HG02852 (cell line): ENCODE results near the gene ZYX.
A peak's percentile ranks its signal among the peaks of the same experiment; 100 is the strongest.
"Not testable (repeated sequence)": the region's sequence is repeated elsewhere in the genome, so short reads cannot be mapped to it uniquely, and the experiment has no call there.

Source experiments
- ATAC-seq: cut with Tn5 transposase; IDR thresholded peaks from one replicate; pipeline ENCODE4 v1.9.1; 2021; ENCODE audit warnings: mild to moderate bottlenecking, moderate library complexity; ENCODE audit not compliant: unreplicated experiment

ZYX gene

DNA sequence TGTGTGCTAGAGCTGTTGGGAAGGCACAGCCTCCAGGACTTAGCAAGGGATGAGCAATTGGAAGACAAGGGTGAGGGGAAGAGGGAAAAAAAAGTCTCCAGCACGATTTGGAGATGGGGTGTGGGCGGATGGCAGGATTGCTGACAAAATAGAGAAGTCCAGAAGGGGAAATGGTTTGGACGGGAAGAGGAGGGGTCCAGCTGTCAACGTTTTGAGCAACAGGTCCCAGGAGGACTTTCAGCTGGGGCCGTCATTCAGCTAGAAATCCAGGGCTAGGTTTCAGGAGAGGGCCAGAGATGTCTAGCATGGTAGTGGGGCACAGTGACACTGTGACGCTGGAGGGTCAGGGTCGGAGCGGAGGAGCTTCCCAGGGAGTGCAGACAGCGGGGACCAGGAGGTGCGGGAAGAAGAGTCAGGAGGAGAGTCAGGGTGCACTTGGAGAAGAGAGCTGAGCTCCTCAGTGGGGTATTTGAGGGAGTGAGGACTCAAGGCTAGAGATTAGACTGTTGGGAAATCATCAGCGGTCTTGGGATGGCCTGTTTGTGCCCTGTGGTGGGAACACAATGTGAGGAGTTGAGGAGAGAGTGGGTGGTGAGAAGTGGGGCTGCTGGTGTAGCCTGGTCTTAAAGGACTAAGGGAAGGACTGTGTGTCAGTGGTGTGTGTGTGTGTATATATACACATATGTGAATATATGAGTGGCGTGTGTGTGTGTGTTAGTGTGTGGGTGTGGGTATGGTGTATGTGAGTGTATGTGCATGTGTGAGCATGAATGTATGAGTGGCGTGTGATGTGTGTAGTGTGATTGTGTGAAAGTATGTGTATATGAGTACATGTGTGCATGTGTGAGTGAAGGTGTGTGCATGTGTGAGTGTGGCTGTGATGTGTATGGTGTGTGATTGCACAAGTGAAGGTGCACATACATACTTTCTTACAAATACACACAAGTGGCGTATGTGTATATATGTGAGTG, 3.8 kb downstream of the ZYX start:
- ATAC-seq: no peak

DNA sequence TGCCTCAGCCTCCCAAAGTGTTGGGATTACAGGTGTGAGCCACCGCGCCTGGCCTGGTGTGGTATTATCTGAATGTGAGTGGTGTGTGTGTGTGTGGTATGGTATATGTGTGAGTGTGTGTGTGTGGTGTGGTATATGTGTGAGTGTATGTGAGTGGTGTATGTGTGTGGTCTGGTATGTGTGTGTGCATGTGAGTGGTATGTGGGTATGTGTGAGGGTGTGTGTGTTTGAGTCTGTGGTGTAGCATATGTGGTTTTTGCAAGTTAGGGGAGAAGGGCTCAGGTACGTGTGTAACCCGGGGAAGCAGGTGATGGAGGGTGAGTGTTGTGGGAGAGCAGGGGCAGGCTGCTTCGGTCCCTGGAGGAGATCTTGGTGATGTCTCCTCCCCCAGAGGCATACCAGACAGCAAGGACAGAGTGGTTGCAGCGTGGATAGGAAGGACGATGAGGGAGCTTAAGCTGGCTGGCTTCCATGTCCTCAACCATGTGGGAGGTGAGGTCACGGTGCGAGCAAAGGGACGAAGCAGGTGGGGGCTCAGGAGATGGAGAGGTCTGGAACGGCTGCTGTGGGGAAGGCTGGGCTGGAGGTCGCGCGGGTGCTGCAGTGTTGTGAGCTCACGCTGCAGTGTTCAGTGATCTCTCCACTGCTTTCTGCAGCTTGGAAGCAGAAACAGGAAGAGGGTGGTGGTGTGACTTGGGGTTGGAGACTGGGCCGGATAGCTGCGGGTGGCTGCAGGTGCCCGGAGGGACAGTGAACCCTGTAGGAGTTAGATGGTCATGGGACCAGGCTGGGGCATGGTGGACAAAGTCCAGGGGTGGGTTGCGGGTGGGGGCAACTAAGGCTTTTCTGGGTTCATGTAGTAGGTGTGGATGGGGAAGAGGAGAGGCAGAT, 5.0 kb downstream of the ZYX start:
- peak; percentile 36 for ATAC-seq

DNA sequence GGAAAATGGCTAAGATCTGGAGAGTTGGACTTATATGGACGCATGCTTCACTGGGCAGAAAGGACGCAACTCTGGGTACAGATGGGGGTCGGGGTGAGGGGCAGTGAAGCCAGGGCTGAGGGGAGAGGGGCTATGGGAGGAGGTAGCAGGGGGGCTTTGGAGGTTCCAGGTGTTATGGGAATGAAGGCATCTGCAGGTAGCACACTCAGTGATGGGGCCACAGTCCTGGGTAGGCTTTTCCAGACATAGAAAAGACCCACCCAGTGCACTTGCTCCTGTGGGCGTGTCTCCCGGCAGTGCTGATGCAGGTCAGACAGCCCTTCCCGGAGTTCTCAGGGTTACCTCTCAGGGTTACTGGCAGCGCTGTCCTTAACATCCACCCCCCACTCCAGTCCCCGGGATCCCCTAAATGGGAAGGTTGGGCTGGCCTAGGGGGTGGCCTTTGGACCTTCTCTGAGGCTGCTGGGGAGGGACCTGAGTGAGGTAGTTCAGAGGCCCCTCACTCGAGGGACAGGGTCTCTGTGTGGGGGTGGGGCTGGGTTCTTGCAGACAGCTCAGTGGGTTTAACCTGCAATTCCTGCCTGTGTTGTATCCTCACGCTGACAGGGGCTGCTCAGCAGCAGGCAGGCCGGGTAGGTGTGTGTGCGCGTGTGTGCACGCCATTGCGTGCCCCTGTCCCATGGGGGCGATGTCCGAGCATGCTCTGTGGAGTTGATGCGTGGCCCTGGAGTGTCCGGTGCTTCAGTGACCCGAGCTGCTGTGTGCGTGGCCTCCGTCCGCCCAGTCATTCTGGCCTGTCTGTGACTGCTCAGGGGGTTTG, 6.2 kb downstream of the ZYX start:
- ATAC-seq: no peak

DNA sequence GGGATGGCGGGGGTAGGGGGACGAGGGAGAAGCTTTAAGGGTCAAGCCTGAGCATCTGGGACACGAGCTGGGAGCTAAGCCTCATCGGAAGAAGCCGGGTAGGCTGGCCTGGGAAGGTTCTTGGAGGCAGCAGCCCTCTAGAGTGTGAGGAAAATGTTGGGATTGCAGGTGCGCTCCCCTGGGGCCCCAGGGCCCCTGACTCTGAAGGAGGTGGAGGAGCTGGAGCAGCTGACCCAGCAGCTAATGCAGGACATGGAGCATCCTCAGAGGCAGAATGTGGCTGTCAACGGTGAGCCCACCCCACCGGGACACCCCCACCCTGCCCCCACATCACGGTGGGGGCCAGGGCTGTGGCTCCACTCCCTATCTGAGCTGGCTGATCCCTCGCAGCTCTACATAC, 6.9 kb downstream of the ZYX start:
- no peak for ATAC-seq

DNA sequence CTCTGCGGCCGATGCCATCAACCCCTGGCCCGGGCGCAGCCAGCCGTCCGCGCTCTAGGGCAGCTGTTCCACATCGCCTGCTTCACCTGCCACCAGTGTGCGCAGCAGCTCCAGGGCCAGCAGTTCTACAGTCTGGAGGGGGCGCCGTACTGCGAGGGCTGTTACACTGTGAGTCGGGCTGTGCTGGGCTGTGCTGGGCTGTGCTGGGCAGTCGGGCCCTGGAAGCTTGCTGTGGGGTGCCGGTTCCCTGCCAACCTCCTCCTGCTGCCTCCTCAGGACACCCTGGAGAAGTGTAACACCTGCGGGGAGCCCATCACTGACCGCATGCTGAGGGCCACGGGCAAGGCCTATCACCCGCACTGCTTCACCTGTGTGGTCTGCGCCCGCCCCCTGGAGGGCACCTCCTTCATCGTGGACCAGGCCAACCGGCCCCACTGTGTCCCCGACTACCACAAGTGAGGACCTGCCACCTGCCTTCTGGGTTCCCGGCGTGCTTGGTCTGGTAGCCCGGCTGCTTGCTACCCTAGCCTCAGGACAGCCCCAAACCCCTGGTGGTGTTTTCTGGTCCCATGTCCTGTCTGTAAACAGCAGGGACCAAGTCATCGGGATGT, 7.5 kb downstream of the ZYX start:
- no peak for ATAC-seq

DNA sequence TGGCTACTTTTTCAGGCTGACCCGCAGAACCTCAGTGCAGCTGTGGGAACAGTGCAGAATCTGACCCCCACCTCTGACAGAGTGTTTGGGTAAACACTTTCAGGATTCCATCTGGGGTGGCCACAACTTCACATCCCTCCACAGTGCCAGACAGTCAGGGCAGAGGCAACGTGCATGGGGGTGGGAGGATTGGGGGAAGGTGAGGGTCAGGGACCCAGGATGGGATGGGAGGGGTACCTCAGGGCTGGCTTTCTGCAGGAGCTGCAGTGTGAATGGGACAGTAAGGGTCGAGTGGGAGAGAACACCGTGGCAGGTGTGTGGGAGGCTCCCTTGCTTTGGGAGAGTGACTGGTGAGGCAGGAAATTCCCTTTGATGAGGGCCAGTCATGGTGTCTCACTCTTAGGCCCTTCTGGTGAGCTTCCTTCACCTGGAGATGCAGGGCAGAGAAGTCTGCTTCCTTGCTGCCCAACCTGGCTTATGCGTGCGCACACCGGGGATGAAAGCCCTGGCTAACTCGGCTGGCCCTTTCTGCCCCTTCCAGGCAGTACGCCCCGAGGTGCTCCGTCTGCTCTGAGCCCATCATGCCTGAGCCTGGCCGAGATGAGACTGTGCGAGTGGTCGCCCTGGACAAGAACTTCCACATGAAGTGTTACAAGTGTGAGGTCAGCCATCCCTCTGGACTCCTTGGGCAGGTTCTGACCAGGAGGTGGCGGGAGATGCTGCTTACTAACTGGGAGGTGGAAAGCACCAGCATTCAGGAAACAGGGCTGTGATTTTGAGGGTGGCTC, 8.4 kb downstream of the ZYX start:
- ATAC-seq: no peak

DNA sequence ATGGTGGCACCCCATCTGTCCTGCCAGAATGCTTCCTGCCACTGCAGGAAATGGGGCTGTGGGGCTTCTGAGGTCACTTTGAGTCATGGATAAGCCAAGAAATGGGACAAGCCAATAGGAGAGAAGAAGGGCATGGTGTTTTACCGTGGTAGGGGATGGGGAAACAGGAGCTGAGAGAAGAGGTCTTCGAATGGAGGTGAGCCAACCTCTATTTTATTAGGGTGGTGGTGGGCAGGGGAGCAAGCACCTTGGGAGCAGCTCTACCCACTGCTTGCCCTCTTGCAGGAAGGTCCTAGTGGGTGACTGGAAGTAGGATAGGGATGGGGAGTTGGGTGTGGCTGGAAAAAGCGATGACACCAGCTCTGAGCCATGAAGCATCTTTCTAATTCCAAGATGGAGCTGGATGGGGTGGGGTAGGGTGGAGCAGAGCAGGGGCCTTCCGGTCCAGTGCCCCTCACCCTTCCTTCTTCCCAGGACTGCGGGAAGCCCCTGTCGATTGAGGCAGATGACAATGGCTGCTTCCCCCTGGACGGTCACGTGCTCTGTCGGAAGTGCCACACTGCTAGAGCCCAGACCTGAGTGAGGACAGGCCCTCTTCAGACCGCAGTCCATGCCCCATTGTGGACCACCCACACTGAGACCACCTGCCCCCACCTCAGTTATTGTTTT, 9.1 kb downstream of the ZYX start:
- ATAC-seq: no peak

DNA sequence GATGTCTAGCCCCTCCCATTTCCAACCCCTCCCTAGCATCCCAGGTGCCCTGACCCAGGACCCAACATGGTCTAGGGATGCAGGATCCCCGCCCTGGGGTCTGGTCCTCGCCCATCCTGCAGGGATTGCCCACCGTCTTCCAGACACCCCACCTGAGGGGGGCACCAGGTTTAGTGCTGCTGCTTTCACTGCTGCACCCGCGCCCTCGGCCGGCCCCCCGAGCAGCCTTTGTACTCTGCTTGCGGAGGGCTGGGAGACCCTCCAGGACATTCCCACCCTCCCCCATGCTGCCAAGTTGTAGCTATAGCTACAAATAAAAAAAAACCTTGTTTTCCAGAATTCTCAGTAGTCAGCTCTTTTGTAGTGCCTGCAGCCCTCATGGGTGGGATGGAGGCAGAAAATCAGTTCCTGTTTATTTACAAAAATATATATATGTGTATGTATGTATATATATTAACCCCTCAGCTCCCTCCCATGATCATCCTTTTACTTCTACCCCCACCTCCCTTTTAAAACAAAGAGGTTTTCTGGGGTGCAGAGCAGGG, 9.7 kb downstream of the ZYX start:
- no peak for ATAC-seq

DNA sequence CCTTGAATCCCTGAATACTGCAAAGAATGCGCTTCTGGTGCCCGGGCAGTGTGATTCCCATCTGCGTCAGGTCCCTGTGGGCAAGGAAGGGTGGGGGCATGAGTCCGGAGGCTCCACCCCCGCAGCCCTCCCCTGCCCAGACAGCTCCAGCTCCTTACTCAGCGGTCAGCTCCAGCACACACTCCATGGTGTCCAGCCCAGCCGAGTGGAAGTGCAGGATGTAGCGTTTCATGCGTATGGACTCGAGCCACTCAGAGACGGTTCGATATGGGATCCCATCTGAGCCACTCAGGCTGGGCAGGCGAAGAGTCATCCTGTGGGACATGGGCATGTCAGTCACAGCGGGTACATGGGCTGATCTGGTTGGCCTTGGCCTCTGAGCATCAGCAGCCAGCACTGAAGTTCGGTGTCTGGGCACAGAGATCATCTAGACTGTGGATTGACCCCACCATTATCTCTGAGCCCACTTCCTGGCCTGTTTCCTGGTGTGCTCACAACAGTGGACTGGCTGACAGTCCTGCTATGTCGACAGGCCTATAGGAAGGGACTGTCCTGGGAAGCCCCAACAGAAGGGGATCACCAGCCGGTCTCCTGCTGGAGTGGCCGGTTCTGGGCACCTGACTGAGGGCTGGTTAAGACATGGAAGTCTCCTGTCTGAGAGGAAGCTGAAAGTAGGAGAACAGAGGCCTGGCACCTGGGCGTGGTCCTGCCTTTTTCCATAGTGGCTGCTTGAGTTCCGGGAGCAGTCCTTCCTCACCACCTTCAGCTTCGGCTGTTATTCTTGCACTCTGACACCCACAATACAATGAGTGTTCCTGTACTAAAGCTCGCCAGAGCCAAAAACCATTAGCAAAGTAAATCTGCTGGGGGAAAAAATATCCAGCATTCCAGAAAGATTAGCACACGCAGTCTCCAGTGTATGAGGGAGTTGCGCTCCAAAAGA, 10.6 kb downstream of the ZYX start:
- ATAC-seq: no peak

DNA sequence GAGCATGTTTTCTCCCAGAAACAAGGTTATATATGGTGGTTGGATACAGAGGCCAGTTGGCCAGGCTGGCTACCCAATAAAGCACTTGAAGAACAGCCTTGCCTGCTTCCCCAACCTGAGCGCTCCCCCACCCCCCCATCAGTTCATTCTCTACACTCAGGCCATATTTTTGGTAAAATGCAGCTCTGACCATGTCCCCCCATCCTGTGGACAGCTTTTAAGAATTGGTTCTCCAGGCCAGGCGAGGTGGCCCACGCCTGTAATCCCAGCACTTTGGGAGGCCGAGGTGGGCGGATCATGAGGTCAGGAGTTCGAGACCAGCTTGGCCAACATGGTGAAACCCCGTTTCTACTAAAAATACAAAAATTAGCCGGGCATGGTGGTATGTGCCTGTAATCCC, 11.3 kb downstream of the ZYX start:
- not testable (repeated sequence) for ATAC-seq

DNA sequence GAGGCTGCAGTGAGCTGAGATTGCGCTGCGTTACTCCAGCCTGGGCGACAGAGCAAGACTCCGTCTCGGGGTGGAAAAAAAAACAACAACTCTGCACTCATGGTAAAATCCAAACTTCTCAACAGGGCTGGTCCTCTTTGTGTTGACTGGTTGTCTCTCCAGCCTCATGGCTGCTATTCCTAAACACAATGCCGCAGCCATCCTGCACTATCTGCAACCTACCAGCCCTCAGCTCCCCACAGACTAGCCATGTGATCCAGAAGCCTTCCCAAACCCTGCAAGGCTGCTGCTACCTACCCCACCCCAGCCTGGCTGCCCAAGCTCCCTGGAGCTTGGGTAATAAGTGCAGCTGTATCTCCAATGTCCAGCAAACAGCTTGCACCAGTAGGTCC, 11.7 kb downstream of the ZYX start:
- no peak for ATAC-seq

DNA sequence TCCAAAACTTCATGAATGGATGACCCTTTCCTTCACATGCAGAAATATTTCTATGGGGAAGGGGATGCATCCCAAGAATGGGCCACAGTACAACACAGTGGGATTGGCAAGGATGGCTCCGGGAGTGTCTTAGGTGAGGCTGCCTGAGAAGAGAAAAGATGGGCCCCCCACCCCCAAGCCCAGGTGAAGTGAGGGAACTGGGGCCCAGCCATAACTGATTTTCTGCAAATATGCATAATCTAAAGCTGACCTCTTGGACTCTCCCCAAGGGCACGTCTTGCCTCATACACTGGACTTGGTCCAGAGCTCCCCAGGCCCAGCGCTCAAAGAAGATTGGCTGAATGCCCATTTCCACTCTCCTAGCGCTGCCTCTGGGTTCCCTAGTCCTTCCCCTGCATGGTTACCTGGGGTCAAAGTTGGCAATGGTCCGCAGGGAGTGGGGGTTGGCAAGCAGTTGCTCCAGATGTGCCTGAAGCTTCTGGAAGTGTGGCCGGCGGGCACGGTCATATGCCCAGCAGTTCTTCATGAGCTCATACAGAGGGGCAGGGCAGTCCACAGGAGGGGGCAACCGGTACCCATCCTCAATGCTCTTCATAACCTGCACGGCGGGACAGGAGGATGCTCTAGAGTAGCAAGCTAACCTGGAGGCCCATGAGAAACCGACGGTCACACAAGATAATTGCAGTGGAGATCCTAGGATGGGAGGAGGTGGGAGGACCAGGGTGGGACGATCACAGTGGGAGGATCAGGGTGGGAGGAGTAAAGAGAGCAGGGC, 12.3 kb downstream of the ZYX start:
- no peak for ATAC-seq

DNA sequence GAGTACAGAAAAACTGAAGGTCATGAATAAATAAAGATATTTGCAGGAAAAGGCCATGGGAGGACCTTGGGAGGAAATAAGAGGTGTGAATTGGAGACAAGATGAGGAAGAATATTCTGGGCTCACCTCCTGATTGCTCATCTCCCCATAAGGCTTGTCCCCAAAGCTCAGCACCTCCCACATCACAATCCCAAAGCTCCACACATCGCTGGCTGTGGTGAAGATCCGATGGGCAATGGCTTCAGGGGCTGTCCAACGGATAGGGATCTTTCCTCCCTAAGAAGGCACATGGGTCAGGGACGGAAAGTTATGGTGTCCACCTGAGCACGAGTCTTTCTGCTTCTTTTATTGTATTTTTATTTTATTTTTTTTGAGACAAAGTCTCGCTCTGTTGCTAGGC, 12.9 kb downstream of the ZYX start:
- no peak for ATAC-seq

DNA sequence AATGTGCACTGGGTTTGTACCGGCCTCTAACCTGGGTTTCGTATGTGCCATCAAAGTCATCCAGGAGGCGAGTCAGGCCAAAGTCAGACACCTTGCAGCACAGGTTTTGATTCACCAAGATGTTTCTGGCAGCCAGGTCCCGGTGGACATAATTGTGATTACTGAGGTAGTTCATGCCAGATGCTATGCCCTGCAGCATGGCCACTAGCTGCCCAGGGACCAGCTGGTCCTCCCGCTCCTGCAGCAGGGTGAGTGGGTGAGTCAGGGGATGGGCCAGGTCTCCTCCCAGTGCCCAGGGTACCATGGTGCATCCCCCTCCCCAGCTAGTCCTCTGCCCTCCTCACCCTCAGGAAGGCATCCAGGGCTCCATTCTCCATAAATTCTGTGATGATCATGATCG, 13.6 kb downstream of the ZYX start:
- no peak for ATAC-seq

DNA sequence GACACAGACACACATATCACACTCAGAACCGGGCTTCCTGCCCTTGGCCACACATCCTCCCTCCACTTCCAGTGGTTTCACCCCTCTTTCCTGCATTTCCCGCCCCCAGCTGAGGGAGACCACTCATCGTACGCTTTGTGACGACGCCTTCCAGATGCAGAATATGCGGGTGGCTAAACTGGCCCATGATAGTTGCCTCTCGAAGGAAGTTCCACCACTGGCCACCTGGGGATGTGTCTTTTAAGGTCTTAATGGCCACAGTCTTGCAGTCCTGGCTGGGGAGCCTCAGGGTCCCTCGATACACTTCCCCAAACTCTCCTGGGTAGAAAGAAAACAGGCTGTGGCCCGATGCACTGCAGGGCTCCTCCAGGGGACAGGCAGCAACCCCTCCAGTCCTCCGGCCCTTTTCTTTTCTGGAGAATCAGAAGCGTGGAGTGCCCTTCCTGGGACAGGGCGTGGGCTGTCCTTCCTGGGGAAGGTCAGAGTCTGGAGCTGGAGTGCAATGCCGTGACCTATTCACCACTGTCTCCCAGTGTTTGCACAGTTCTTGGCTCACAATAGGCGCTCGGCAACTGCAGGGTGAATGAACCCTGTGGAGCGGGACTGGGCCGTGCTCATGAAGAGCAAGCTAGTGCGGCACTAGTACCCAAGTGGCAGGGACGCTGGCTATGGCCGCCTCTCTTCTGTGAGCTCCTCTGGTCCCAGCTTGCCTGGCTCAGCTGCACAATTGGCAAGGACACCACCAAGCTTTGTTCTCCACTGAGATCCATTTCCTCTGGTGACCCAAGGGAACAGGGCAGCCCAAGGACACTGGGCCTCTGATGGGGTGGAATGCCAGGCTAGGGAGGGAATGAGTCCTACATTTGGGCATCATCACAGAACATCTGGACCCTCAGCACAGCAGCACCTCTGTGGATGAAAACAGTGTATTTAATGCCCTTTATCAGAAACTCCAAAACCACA, 14.3 kb downstream of the ZYX start:
- no peak for ATAC-seq

DNA sequence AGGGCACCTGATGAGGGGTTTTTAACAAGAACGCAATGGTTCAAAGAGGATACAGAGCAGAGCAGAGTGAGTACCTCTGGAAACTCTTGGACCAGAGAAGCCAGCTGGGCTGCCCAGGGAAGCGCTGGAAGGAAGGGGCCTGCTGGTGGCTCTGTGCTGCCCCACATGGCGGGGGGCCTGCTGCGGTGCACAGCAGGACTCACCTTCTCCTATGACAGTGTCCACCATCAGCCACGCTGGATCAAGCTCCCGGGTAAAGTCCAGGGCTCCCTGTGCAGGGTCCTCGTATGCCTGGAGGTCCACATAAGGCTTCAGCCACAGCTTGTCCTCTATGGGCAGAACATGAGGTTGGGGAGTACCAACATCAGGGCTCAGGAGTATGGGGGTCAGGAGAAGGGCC, 15.0 kb downstream of the ZYX start:
- no peak for ATAC-seq
